Endometrium (tissue), 2 donors: ENCODE results near the gene SLC23A2.
A peak's percentile ranks its signal among the peaks of the same experiment; 100 is the strongest.

Experiments
- FAIRE-seq: peaks from 2 replicates; lab custom pipeline; 2012; peaks lifted over from hg19 to GRCh38; lab: Jason Lieb, UNC
- donor health status: control.
- donor health status: control.

SLC23A2 gene

GRCh38 chr20:4844751-4845465, 156.4 kb downstream of the SLC23A2 start:
- no peak for FAIRE-seq

- FAIRE-seq: no peak
Measured at GRCh38 chr20:4844325-4844724, 157.0 kb downstream of the SLC23A2 start.

GRCh38 chr20:4840801-4841200, 160.5 kb downstream of the SLC23A2 start:
- FAIRE-seq: no peak

- FAIRE-seq: no peak
Measured at GRCh38 chr20:4838526-4838925, 162.8 kb downstream of the SLC23A2 start.

GRCh38 chr20:4837760-4838159, 163.6 kb downstream of the SLC23A2 start:
- no peak for FAIRE-seq

- FAIRE-seq: no peak
Measured at GRCh38 chr20:4836935-4837334, 164.4 kb downstream of the SLC23A2 start.

GRCh38 chr20:4836473-4836872, 164.8 kb downstream of the SLC23A2 start:
- no peak for FAIRE-seq

- FAIRE-seq: peak; percentile 95
Measured at GRCh38 chr20:4835244-4836177, 165.8 kb downstream of the SLC23A2 start.

- peak; percentile 82 for FAIRE-seq
Measured at GRCh38 chr20:4833074-4833728, 168.1 kb downstream of the SLC23A2 start.

GRCh38 chr20:4832469-4832868, 168.8 kb downstream of the SLC23A2 start:
- FAIRE-seq: no peak

GRCh38 chr20:4830696-4831095, 170.6 kb downstream of the SLC23A2 start:
- FAIRE-seq: no peak

- no peak for FAIRE-seq
Measured at GRCh38 chr20:4830259-4830658, 171.1 kb downstream of the SLC23A2 start.

GRCh38 chr20:4829514-4830215, 171.6 kb downstream of the SLC23A2 start:
- no peak for FAIRE-seq

- no peak for FAIRE-seq
Measured at GRCh38 chr20:4828830-4829513, 172.3 kb downstream of the SLC23A2 start.

GRCh38 chr20:4821590-4821989, 179.7 kb downstream of the SLC23A2 start:
- no peak for FAIRE-seq

GRCh38 chr20:4820806-4821518, 180.3 kb downstream of the SLC23A2 start:
- no peak for FAIRE-seq

GRCh38 chr20:4819901-4820300, 181.4 kb downstream of the SLC23A2 start:
- no peak for FAIRE-seq

GRCh38 chr20:4817230-4817671, 184.1 kb downstream of the SLC23A2 start:
- no peak for FAIRE-seq

- FAIRE-seq: no peak
Measured at GRCh38 chr20:4815628-4816027, 185.7 kb downstream of the SLC23A2 start.

- no peak for FAIRE-seq
Measured at GRCh38 chr20:4814696-4815252, 186.5 kb downstream of the SLC23A2 start.
